Adrenal gland (tissue), 5 donors: ENCODE data around the gene METTL21A.

Experiments used
- CTCF ChIP-seq, 6 experiments: fragments of 450-650 bp in 4 of 6; fragments of 200-600 bp in 2 of 6; sonication (generic) in 1 of 6; IDR thresholded peaks; 1 replicate in 5 of 6; 2 replicates in 1 of 6; pipeline versions ENCODE4 v1.5.1 to v1.8.0; 2016 to 2021; ENCODE audit warnings: antibody characterized with exemption in 6 of 6, mild to moderate bottlenecking in 2 of 6, moderate library complexity in 1 of 6
- POLR2A ChIP-seq, 2 donors: fragments of 450-650 bp; IDR thresholded peaks; one replicate each; pipeline ENCODE4 v1.6.1; 2017; ENCODE audit warnings: antibody characterized with exemption in 2 of 2, mild to moderate bottlenecking in 2 of 2, moderate library complexity in 1 of 2
- donor health status: DM: no; HTN: no; CAD: no.

GRCh38 chr2:207594731-207595130, 30.5 kb downstream of the METTL21A start:
- TF ChIP-seq POLR2A (IDR thresholded peaks at IDR 0.05) (no peak), CTCF (IDR thresholded peaks at IDR 0.05) (no peak)
